ENCODE data around the gene PLEKHM2.

DNA sequence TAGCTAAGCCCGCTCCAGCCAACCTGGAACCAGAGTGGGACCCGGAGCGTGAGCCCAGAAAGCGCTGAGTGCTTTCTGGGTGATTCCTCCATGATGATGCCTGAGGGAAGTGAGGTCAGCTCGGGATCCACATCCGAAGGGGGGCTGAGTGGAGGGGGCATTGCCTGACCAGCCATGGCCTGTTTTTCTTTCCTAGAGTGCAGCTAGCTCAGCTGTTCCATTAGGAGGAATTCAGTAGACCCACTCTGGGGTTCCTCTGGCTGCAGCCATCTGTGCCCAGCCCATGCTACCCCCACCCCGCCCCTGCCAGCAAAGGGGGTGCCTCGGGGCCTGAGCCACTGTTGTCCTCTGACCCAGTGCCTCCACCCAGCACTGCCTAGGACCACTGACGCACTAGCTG lies 42.4 kb downstream of the PLEKHM2 start:
- TF ChIP-seq CTCF (conservative IDR thresholded peaks at IDR 0.05 in 1 of 2, IDR thresholded peaks at IDR 0.05 in 1 of 2; ENCODE audit: extremely low read depth in 1 of 2, insufficient read depth in 1 of 2, low read depth in 1 of 2, low read length in 2 of 2) (no peak), EZH2 (IDR thresholded peaks at IDR 0.05; ENCODE audit: borderline replicate concordance, low read length) (no peak)

Data from mammary epithelial cell (primary cell).